Endothelial cell of coronary artery (primary cell): ENCODE data around the gene TUFT1. TPM values are rescaled to one million over a fixed set of nuclear protein-coding genes. Genes with fewer than 3 reads are reported as not detected.

Source experiments
- total RNA-seq: library from RNA; depleted of rRNA; stranded (reverse); fragments of >200 nt; gene quantifications from 2 replicates; pipeline ENCODE4 v1.2.3, GENCODE V29; 2014

Gene TUFT1
- 2.5 and 11.8 TPM in 2 replicates for total RNA-seq

GRCh38 chr1:151540021-151540981 lies at the start of gene TUFT1:
Gene TUFT1, plus strand, starts transcription at chr1:151540309. Its CDS starts 58 bp downstream, at chr1:151540367.

GRCh38 chr1:151510957-151511635 lies 29.0 kb upstream of the TUFT1 start, which contains the start of gene CGN:
Gene CGN, plus strand, starts transcription at chr1:151511387. Its CDS starts 7,133 bp downstream, at chr1:151518520.

GRCh38 chr1:151611832-151612500 lies 71.9 kb downstream of the TUFT1 start, which contains the start of gene SNX27:
Gene SNX27, plus strand, starts transcription at chr1:151612050. Its CDS starts 152 bp downstream, at chr1:151612202.

Other genes with a start within 250 kb of the TUFT1 start
- 36.1 and 37.5 TPM in 2 replicates for gene PI4KB, start 212.9 kb upstream of the TUFT1 start, total RNA-seq
- 38.9 and 44.3 TPM in 2 replicates for gene RFX5, start 193.1 kb upstream of the TUFT1 start, total RNA-seq
- gene SELENBP1, start 167.6 kb upstream of the TUFT1 start, total RNA-seq = 5.5 and 12.2 TPM in 2 replicates
- gene PSMB4, start 140.7 kb upstream of the TUFT1 start, total RNA-seq = 348 and 427 TPM in 2 replicates
- 13.9 and 28.3 TPM in 2 replicates for gene POGZ, start 80.8 kb upstream of the TUFT1 start, total RNA-seq
- gene CGN, start 28.9 kb upstream of the TUFT1 start, total RNA-seq = 0.09 and 0.45 TPM in 2 replicates
- gene SNX27, start 71.7 kb downstream of the TUFT1 start, total RNA-seq = 16.2 and 22.2 TPM in 2 replicates
- gene CELF3, start 176.5 kb downstream of the TUFT1 start, total RNA-seq = not detected in 2 replicates
- gene RIIAD1, start 181.2 kb downstream of the TUFT1 start, total RNA-seq = not detected in 2 replicates
- gene MRPL9, start 223.2 kb downstream of the TUFT1 start, total RNA-seq = 117 and 147 TPM in 2 replicates